GM10248 (cell line): ENCODE results near the gene MET.

ENCODE experiments used
- CTCF ChIA-PET: fragments of 300-600 bp; sonication (Branson Sonifier 250); formaldehyde crosslinking; extraction: SDS; loops from one replicate; lab custom pipeline; 2021; ENCODE audit warnings: antibody characterized with exemption; lab: Yijun Ruan, JAX
- POLR2A ChIA-PET: fragments of 350-650 bp; sonication (Branson Sonifier 250); formaldehyde crosslinking; extraction: SDS; loops from one replicate; lab custom pipeline; 2020; ENCODE audit warnings: antibody characterized with exemption; lab: Yijun Ruan, JAX
- DNase-seq: peaks from one replicate; pipeline ENCODE4 v3.0.0; 2012; ENCODE audit errors: extremely low spot score
- TF ChIP-seq, protein P1 (sequence below): IDR thresholded peaks from 2 replicates; pipeline ENCODE4 v1.5.1; 2012; ENCODE audit warnings: mild to moderate bottlenecking, low read depth; ENCODE audit errors: extremely low read depth, missing control alignments, control extremely low read depth

The MET gene

GRCh38 chr7:116780966-116781365 is 109.0 kb downstream of the MET start:
- CTCF ChIA-PET, result interaction anchor here (1.1 to 2.4 kb wide), 5 partner anchors 9 to 179 kb away, joined by 3 to 8 read pairs (median 3); no protein-coding TSS in a partner anchor
- POLR2A ChIA-PET, result no interaction called here
- TF ChIP-seq, protein P1, sequence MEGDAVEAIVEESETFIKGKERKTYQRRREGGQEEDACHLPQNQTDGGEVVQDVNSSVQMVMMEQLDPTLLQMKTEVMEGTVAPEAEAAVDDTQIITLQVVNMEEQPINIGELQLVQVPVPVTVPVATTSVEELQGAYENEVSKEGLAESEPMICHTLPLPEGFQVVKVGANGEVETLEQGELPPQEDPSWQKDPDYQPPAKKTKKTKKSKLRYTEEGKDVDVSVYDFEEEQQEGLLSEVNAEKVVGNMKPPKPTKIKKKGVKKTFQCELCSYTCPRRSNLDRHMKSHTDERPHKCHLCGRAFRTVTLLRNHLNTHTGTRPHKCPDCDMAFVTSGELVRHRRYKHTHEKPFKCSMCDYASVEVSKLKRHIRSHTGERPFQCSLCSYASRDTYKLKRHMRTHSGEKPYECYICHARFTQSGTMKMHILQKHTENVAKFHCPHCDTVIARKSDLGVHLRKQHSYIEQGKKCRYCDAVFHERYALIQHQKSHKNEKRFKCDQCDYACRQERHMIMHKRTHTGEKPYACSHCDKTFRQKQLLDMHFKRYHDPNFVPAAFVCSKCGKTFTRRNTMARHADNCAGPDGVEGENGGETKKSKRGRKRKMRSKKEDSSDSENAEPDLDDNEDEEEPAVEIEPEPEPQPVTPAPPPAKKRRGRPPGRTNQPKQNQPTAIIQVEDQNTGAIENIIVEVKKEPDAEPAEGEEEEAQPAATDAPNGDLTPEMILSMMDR, result no peak
- DNase-seq, result no peak

DNA sequence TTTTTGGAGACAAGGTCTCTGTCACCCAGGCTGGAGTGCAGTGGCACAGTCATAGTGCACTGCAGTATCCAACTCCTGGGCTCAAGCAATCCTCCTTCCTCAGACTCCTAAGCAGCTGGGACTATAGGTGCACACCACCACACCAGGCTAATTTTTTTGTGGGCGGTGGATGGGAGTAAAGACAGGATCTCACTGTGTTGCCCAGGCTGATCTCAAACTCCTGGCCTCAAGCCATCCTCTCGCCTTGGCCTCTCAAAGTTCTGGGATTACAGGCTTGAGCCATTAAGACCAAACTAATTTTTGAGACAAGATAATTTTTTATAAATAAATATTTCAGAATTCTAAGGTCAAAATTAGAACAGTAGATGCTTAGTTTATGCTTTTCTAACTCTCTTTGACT is 109.6 kb downstream of the MET start:
- DNase-seq, result no peak
- TF ChIP-seq, protein P1, result no peak
- ChIA-PET CTCF (interaction anchor here (1.2 to 1.7 kb wide), 2 partner anchors 10 to 179 kb away, joined by 3 read pairs; no protein-coding TSS in a partner anchor), POLR2A (no interaction called here)

GRCh38 chr7:116782177-116782711 is 110.2 kb downstream of the MET start:
- no peak for DNase-seq
- ChIA-PET POLR2A (no interaction called here), CTCF (interaction anchor here (1.2 to 2.5 kb wide), 2 partner anchors 9 to 10 kb away, joined by 3 to 8 read pairs; no protein-coding TSS in a partner anchor)
- TF ChIP-seq, protein P1, result no peak

DNA sequence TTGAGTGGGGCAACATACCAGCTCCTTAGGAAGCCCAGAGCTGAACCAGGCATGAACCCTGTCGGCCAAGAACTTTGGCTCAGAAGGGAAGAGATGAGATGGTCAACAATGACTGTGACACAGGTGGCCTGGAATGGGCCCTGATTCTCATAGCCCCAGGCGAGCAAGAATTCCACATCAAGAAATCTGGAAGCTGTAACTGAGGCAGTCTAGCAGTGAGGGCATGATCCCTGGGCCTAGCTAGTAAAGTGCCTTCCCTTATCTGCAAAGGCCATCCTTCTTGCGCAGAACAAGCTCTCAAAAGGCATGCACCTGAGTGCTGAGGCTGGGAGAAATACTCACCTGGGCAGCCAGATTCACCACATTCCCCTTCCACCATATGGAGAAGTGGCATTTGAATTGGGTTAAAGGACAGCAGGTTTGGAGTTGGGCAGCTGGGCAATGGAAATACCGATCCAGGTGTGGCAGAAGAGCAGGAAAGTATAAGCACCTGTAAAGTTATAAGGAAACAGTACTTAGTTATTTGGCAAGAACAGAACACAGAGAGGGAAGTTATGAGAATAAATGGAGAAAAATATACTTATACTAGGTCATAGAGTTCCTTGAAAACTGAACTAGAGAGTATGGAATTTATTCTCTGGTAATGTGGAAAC is 111.8 kb downstream of the MET start:
- DNase-seq, result no peak
- TF ChIP-seq, protein P1, result no peak
- ChIA-PET CTCF (interaction anchor here (1.4 to 2.5 kb wide), 2 partner anchors 11 to 192 kb away, joined by 5 to 8 read pairs; no protein-coding TSS in a partner anchor), POLR2A (no interaction called here)

- TF ChIP-seq, protein P1, result no peak
- ChIA-PET POLR2A (no interaction called here), CTCF (interaction anchor here (0.7 to 1.4 kb wide), 2 partner anchors 25 to 192 kb away, joined by 3 read pairs; no protein-coding TSS in a partner anchor)
- no peak for DNase-seq
These were observed 112.7 kb downstream of the MET start for GRCh38 chr7:116784647-116785046.

DNA sequence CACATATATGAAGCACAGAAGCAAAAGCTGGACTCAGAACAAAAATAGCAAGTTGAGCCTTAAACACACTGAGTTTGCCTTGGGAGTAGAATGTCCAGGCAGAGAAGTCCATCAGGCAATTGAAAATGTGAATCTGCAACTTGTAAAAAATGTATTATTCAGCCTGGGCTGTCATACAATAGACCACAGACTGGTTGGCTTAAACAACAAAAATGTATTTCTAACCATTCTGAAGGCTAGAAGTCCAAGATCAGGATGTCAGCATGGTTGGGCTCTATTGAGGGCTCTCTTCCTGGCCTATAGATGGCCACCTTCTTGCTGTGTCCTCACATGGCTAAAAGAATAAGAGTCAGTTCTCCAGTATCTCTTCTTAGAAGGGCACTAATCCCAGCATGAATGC is 113.8 kb downstream of the MET start:
- DNase-seq, result no peak
- CTCF ChIA-PET, result interaction anchor here (1.3 to 3.2 kb wide), 4 partner anchors 23 to 527 kb away, joined by 3 to 27 read pairs (median 5); no protein-coding TSS in a partner anchor
- POLR2A ChIA-PET, result no interaction called here
- TF ChIP-seq, protein P1, result no peak
